GM21515 (cell line): ENCODE results near the gene TSPAN33.
"Not testable (repeated sequence)": the region's sequence is repeated elsewhere in the genome, so short reads cannot be mapped to it uniquely, and the experiment has no call there.

ENCODE experiments used
- ATAC-seq: cut with Tn5 transposase; IDR thresholded peaks from one replicate; pipeline ENCODE4 v1.9.1; 2021; ENCODE audit not compliant: unreplicated experiment

The TSPAN33 gene

GRCh38 chr7:129169171-129169671 is 24.7 kb downstream of the TSPAN33 start:
- ATAC-seq: peak; percentile 21

- peak; percentile 50 for ATAC-seq
These were observed 25.4 kb downstream of the TSPAN33 start for GRCh38 chr7:129169686-129170440.

GRCh38 chr7:129170441-129171021 is 26.0 kb downstream of the TSPAN33 start:
- ATAC-seq: no peak

- not testable (repeated sequence) for ATAC-seq
These were observed 29.4 kb downstream of the TSPAN33 start for GRCh38 chr7:129173861-129174260.

DNA sequence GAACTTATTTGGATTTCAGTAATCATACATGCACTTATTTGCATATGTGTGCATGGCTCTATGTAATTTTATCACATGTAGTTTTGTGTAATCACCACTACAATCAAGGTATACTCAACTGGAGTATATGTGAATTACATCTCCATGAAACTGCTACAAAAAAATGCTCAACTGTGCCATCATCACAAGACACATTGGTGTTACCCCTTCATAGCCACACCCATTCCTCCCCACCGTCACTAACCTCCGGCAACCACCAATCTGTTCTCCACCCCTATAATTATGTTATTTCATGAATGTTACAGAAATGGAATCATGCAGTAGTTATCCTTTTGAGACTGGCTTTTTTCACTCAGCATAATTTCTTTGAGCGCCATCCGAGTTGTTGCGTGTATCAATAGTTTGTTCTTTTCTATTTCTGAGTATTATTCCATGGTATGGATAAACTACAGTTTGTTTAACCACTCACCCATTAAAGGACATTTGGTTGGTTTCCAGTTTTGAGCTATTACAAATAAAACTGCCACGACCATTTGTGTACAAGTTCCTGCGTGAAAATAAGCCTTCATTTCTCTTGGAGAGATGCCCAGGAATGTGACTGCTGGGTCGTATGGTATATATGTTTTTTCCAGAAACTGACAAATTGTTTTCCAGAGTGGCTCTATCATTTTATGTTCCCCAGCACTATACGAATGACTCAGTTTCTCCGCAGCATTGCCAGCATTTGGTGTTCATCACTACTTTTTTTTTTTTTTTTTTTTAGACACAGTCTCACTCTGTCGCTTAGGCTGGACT is 32.6 kb downstream of the TSPAN33 start:
- ATAC-seq: no peak

DNA sequence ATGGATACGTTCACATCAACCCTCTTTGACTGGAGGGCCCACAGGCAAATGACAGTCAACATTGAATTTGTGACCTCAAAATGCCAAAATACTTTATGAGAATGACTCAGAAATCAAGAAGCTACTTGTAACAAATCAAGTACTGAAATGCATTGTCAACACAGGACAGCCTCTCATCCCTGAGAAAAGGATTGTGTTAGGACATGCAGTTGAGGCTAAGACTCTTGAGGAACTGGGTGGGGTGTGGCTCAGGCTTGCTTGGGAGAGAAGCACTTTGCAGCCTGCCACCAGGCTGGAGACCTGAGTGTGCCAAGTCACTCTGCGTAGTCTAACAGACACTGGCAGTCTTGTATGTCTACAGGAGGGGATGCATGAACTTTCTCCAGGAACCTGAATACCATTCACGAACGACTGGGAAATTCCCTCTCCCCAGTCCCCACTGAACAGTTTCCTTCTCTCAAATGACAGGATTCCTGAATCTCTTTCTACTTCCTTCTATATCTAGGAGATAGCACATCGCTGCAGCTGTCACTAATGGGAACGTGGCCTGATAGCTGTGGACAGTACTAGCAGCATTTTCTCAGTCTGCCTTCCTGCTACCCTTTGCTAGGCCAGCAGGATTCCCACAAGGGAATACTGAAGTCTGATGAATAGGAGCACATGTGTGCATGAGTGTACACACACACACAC is 40.6 kb downstream of the TSPAN33 start:
- no peak for ATAC-seq

GRCh38 chr7:129186749-129187260 is 42.3 kb downstream of the TSPAN33 start:
- ATAC-seq: no peak

DNA sequence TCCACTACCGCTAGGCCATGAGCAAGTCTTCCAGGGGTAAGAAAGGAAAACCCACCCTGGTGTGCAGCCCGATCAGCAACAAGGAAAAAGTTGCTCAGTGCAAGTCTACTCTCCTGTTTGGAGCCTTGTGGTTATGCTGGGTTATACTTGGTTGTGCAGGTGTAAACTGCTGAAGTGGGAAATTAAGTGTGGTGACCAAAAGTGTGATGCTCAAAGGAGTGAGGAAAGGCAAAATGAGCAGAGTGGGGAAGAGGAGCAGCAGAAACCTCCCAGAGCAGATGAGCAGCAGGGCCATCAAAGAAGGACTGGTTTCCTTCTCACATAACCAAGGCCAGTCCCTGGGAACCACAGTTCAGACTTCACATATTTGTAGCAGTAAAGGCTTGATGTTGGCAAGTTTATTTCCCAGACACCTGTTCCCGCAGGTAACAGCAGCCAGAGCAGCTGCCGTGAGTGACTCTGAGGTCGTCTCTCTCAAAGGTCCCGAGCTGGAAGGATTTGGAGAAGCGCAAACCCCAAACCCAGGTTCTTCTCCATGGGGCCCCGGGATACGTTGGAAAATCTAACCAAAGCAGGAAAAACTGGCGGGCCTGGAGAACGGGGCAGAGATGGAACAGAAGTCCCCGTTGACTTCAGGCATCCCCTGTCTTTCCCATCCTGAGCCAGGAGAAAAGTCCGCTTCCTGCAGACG is 43.3 kb downstream of the TSPAN33 start:
- ATAC-seq: no peak

GRCh38 chr7:129188372-129188891 is 43.9 kb downstream of the TSPAN33 start, which contains the start of gene SMO:
Gene SMO (plus strand): TSS chr7:129188633. CDS start chr7:129189152, 519 bp downstream.
- ATAC-seq: no peak

DNA sequence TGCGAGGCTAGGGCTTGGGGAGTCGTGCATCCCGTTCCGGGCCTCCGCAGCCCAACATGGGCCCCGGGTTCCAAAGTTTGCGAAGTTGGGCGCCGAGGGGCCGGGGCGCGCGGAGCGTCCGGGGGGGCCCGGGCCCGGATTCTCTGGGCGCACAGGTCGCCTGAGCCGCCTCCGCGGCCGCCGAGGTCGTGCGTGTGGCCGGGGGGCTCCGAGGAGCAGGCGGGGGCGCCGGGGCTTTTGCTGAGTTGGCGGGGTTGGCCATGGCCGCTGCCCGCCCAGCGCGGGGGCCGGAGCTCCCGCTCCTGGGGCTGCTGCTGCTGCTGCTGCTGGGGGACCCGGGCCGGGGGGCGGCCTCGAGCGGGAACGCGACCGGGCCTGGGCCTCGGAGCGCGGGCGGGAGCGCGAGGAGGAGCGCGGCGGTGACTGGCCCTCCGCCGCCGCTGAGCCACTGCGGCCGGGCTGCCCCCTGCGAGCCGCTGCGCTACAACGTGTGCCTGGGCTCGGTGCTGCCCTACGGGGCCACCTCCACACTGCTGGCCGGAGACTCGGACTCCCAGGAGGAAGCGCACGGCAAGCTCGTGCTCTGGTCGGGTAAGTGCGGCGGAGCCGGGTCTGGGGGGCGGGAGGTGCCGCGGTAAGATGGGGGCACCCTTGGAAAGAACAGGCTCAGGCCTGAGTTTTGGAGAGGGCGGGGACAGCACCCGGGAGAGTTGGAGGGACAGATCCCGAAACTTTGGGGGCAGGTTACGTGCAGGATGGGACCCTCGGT is 44.6 kb downstream of the TSPAN33 start:
- ATAC-seq: no peak

GRCh38 chr7:129189661-129190310 is 45.3 kb downstream of the TSPAN33 start:
- ATAC-seq: no peak

GRCh38 chr7:129191272-129191671 is 46.8 kb downstream of the TSPAN33 start:
- ATAC-seq: no peak

DNA sequence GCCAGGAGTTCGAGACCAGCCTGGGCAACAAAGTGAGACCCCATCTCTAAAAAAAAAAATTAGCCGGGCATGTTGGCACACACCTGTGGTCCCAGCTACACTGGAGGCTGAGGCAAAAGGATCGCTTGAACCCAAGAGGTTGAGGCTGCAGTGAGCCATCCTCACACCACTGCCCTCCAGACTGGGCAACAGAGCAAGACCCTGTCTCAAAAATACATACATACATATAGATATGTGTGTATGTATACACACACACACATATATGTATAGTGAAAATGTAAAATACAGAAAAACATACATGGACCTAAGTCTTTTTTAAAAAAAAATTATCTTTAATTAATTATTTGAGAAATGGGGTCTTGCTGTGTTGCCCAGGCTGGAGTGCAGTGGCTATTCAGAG is 49.4 kb downstream of the TSPAN33 start:
- no peak for ATAC-seq

GRCh38 chr7:129197771-129198170 is 53.3 kb downstream of the TSPAN33 start:
- ATAC-seq: no peak

GRCh38 chr7:129199406-129199805 is 54.9 kb downstream of the TSPAN33 start:
- no peak for ATAC-seq

DNA sequence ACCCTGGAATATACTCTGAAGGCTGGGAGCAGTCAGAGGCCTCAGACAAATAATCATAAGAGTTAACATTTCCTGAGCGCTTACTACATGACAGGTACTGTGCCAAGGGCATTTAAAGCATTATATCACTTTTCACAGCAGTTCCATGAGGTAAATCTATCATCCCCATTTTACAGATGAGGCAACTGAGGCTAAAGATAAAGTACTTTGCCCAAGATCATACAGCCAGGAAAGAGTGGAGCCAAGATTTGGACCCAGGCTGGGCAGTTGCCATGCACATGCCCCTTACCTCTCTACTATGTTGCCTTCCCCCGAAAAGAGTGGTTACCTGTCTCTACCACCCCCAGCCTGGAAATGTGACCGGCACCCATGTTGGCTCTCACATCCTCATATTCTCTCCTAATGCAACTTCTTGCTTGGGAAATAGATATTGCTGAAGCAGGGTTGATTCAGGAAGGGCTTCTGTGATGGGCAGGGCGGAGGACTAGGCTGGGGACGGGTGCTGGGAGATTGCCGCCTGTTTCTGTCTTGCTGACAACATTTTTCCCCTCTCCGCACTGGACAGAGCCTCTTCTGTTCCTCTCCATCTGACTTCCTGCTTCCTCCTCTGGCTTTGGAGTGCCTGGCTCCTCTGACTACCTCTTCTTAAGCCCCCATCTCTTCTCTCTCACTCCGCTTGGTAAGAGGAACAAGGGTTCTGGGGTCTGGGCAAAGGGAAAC is 57.7 kb downstream of the TSPAN33 start:
- no peak for ATAC-seq

DNA sequence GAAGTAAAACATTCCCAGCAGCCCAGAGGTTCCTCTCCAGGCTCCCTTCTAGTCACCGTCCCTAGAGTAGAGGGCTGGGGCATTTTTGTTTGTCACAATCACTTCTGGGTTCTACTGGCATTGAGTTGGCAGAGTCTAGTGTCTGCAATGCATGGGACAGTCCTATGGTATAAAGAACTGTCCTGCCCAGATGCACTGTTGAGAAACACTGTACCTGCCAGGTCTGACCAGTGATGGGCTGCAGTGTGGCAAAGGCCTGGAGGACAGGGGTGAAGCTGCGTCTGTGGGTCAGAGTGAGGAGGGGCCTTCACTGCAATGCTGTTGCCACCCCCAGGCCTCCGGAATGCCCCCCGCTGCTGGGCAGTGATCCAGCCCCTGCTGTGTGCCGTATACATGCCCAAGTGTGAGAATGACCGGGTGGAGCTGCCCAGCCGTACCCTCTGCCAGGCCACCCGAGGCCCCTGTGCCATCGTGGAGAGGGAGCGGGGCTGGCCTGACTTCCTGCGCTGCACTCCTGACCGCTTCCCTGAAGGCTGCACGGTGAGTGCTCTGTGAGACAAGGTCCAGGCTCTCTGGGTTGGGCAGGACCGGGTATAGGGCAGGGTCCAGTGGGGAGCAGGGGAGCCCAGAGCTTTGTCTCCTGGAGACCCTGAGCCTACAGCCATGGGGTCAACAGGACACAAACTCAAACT is 58.7 kb downstream of the TSPAN33 start:
- ATAC-seq: no peak
